Measurements from ENCODE around the gene ADSS2.
"Not testable (repeated sequence)": the region's sequence is repeated elsewhere in the genome, so short reads cannot be mapped to it uniquely, and the experiment has no call there.

The ADSS2 gene

GRCh38 chr1:244383278-244383884 lies 68.3 kb downstream of the ADSS2 start:
- Histone ChIP-seq H3K4me1 (ENCODE audit: control insufficient read depth, insufficient read depth, low read length) (no peaks in the 10 kb centered on the region; the same call in 1 of the 2 replicates), H3K36me3 (ENCODE audit: control insufficient read depth, insufficient read depth, low read length) (no peaks in the 10 kb centered on the region), H3K9me3 (ENCODE audit: control insufficient read depth, insufficient read depth, low read depth, low read length) (no peaks in the 10 kb centered on the region), H3K9ac (ENCODE audit: low read length) (no peak overlapping the region), H3K27ac (ENCODE audit: low read depth, low read length) (no peak overlapping the region), H3K4me3 (ENCODE audit: low read depth, low read length) (no peak overlapping the region), H3K27me3 (ENCODE audit: control insufficient read depth, insufficient read depth, low read length) (no peaks in the 10 kb centered on the region)

- Histone ChIP-seq H3K9me3 (ENCODE audit: control insufficient read depth, insufficient read depth, low read depth, low read length) (no peaks in the 10 kb centered on the region), H3K27me3 (ENCODE audit: control insufficient read depth, insufficient read depth, low read length) (no peaks in the 10 kb centered on the region), H3K36me3 (ENCODE audit: control insufficient read depth, insufficient read depth, low read length) (no peaks in the 10 kb centered on the region), H3K27ac (ENCODE audit: low read depth, low read length) (no peak overlapping the region), H3K4me1 (ENCODE audit: control insufficient read depth, insufficient read depth, low read length) (no peaks in the 10 kb centered on the region; the same call in 1 of the 2 replicates), H3K9ac (ENCODE audit: low read length) (no peak overlapping the region), H3K4me3 (ENCODE audit: low read depth, low read length) (no peak overlapping the region)
Observed at GRCh38 chr1:244381878-244382565, 69.7 kb downstream of the ADSS2 start.

DNA sequence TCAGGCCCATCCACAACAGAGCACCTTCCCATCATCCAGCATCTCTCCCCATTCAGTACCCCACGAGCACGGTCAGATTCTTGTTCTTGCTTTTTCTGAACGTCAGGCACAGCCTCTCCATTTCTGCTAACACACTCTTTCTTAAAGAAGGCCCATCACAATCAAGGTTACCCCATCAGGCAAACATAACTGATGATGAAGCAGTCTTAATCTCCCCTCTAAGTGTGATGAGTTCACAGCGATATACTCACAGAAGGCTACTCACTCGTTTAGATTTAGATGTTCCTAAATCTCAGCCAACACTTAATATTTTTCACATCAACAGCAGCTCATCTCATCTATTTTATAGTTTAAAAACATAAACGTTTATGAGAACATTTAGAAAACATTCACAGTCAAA lies 75.6 kb downstream of the ADSS2 start:
- Histone ChIP-seq H3K9ac (ENCODE audit: low read length) (no peak overlapping the region), H3K4me1 (ENCODE audit: control insufficient read depth, insufficient read depth, low read length) (peaks cover 9% of the 10 kb centered on the region), H3K9me3 (ENCODE audit: control insufficient read depth, insufficient read depth, low read depth, low read length) (no peaks in the 10 kb centered on the region), H3K4me3 (ENCODE audit: low read depth, low read length) (no peak overlapping the region), H3K27me3 (ENCODE audit: control insufficient read depth, insufficient read depth, low read length) (no peaks in the 10 kb centered on the region), H3K27ac (ENCODE audit: low read depth, low read length) (no peak overlapping the region), H3K36me3 (ENCODE audit: control insufficient read depth, insufficient read depth, low read length) (no peaks in the 10 kb centered on the region)

DNA sequence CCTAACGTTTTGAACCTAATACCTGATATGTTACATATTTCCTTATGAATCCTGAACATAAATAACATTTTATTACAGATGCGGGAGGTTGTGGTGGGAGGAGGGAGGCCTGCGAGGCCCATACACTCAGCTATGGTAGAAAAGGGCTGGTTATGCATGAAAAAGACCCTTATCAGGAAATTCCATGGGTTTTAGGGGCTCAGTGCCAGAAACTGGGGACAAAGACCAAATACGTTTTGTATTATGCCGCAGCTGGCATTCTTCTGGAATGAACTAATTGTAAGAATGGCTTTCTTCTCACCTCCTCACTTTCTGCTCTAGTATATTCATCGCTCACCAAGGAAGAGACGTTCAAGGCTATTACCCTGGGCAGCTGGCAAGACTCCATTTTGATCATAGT lies 76.7 kb downstream of the ADSS2 start:
- no peak overlapping the region for H3K9ac ChIP-seq (ENCODE audit: low read length)
- peaks cover 10% of the 10 kb centered on the region; the same call in 1 of the 2 replicates for H3K4me1 ChIP-seq (ENCODE audit: control insufficient read depth, insufficient read depth, low read length)
- H3K4me3 ChIP-seq (ENCODE audit: low read depth, low read length): no peak overlapping the region
- no peaks in the 10 kb centered on the region for H3K36me3 ChIP-seq (ENCODE audit: control insufficient read depth, insufficient read depth, low read length)
- no peaks in the 10 kb centered on the region for H3K27me3 ChIP-seq (ENCODE audit: control insufficient read depth, insufficient read depth, low read length)
- H3K9me3 ChIP-seq (ENCODE audit: control insufficient read depth, insufficient read depth, low read depth, low read length): no peaks in the 10 kb centered on the region
- no peak overlapping the region for H3K27ac ChIP-seq (ENCODE audit: low read depth, low read length)

GRCh38 chr1:244374484-244374883 lies 77.2 kb downstream of the ADSS2 start:
- H3K4me1 ChIP-seq (ENCODE audit: control insufficient read depth, insufficient read depth, low read length): peaks cover 12% of the 10 kb centered on the region
- not testable (repeated sequence) for H3K9ac ChIP-seq (ENCODE audit: low read length); H3K4me3 ChIP-seq (ENCODE audit: low read depth, low read length); H3K27ac ChIP-seq (ENCODE audit: low read depth, low read length); H3K27me3 ChIP-seq (ENCODE audit: control insufficient read depth, insufficient read depth, low read length); H3K36me3 ChIP-seq (ENCODE audit: control insufficient read depth, insufficient read depth, low read length); H3K9me3 ChIP-seq (ENCODE audit: control insufficient read depth, insufficient read depth, low read depth, low read length)

DNA sequence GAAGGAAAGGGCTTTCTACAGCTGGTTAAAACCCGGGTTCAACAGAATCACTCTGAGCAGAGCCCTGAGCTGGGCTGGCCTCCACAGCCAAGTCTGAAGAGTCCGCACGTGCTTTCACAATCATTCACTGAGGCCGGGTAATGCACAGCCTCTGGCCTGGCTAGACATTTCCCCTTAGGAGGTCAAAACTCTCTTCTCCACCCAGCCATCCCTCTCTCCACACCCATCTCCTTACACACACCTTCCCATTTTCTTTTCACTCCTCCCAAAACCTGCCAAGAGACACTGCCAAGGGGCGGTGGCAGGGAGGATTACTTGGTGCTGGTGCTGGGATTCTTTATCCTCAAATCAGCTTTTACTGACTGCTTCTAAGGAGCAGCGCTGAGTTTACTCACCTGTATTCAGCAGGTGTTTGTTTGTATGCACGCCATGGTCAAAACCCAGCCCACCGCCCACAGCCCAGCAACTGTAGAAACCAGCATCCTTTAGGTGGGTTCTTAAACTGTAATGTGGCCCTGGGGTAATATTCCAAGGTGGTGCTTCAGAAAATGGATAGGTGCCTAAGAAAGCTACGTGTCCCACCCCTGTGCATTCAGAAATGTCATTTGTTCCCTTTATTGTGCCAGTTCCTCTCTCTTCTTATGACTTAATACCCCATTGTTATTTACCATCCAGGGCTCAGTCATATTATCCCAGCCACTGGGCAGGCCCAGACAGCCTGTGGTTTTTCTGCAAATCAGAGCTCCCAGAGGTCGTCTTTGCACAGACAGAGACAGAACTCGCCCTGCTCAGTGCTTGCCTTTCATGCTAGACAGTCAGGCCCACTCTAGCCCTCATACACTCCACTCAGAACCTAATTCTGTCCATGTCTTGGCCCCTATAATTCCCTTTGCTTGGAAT lies 80.2 kb downstream of the ADSS2 start:
- H3K27me3 ChIP-seq (ENCODE audit: control insufficient read depth, insufficient read depth, low read length): no peaks in the 10 kb centered on the region
- no peaks in the 10 kb centered on the region for H3K36me3 ChIP-seq (ENCODE audit: control insufficient read depth, insufficient read depth, low read length)
- no peak overlapping the region for H3K27ac ChIP-seq (ENCODE audit: low read depth, low read length)
- no peak overlapping the region for H3K4me3 ChIP-seq (ENCODE audit: low read depth, low read length)
- H3K9ac ChIP-seq (ENCODE audit: low read length): no peak overlapping the region
- H3K9me3 ChIP-seq (ENCODE audit: control insufficient read depth, insufficient read depth, low read depth, low read length): no peaks in the 10 kb centered on the region
- H3K4me1 ChIP-seq (ENCODE audit: control insufficient read depth, insufficient read depth, low read length): peaks cover 17% of the 10 kb centered on the region

DNA sequence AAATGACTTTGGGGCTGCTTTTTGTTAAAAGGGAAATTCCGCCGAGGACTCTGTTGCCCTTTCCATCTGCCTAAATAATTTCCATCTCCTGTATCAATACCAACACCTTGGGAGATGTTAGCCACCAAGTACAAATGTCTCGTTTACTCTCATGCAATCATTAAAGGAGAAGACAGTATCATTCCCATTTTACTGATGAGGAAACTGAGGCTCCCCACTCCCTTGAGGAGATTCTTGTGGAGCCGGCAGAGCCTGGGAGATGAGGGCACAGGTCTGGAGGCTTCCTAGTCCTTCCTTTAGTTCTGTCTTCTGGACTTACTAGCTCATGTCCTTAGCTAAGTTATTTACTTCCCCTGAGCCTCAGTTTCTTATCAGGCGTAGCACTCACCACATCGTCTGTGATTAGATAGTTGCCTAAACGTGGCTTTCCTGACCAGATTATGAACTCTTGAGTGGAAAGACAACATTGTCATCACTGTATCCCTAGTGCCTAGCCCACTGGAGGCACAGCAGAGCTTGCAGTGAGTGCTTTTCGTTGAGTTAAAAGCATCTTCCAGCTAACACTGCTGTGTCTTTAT lies 81.6 kb downstream of the ADSS2 start:
- Histone ChIP-seq H3K36me3 (ENCODE audit: control insufficient read depth, insufficient read depth, low read length) (no peaks in the 10 kb centered on the region), H3K9ac (ENCODE audit: low read length) (no peak overlapping the region), H3K4me3 (ENCODE audit: low read depth, low read length) (no peak overlapping the region), H3K9me3 (ENCODE audit: control insufficient read depth, insufficient read depth, low read depth, low read length) (peaks cover 6% of the 10 kb centered on the region; the same call in 1 of the 2 replicates), H3K4me1 (ENCODE audit: control insufficient read depth, insufficient read depth, low read length) (peaks cover 17% of the 10 kb centered on the region), H3K27me3 (ENCODE audit: control insufficient read depth, insufficient read depth, low read length) (no peaks in the 10 kb centered on the region), H3K27ac (ENCODE audit: low read depth, low read length) (no peak overlapping the region)

DNA sequence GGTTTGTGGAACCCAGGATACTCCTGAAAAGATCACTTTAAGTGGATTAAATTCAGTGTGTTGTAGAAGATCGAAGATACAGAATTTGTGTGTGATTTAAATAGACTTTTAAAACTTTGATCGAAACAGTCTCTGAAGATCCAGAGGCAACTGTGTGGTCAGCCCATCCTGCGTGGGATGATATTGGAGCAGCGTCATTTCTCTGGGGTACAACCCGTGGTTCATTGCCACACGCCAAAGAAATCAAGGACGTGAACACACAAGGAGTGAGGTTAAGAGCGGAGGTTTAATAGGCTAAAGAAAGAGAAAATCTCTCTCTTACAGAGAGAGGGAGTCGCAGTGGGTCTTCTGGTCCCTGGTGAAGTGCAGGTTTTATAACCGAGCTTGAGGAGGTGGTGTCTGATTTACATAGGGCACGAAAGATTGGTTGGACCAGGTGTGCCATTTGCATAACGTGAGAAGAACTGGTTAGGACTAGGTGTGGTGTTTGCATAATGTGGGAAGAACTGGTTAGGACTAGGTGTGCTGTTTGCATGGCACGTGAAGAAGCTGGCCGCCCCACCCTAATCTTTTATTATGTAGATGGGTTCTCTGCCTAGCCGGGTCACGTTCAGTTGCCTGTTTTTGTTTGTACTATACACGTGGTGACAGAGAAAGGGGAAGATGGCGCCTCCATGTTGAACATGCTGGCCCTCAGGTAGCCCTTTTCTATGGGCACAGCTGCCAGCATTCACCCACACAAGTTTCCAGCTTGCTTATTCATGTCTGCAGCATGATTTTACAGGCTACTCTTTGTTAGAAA lies 82.3 kb downstream of the ADSS2 start:
- Histone ChIP-seq H3K9me3 (ENCODE audit: control insufficient read depth, insufficient read depth, low read depth, low read length) (peaks cover 13% of the 10 kb centered on the region), H3K27ac (ENCODE audit: low read depth, low read length) (no peak overlapping the region), H3K4me1 (ENCODE audit: control insufficient read depth, insufficient read depth, low read length) (peaks cover 17% of the 10 kb centered on the region), H3K27me3 (ENCODE audit: control insufficient read depth, insufficient read depth, low read length) (no peaks in the 10 kb centered on the region), H3K4me3 (ENCODE audit: low read depth, low read length) (no peak overlapping the region), H3K9ac (ENCODE audit: low read length) (no peak overlapping the region), H3K36me3 (ENCODE audit: control insufficient read depth, insufficient read depth, low read length) (no peaks in the 10 kb centered on the region)

- Histone ChIP-seq H3K27me3 (ENCODE audit: control insufficient read depth, insufficient read depth, low read length) (no peaks in the 10 kb centered on the region), H3K9me3 (ENCODE audit: control insufficient read depth, insufficient read depth, low read depth, low read length) (peaks cover 15% of the 10 kb centered on the region), H3K4me1 (ENCODE audit: control insufficient read depth, insufficient read depth, low read length) (peaks cover 21% of the 10 kb centered on the region), H3K27ac (ENCODE audit: low read depth, low read length) (no peak overlapping the region), H3K36me3 (ENCODE audit: control insufficient read depth, insufficient read depth, low read length) (no peaks in the 10 kb centered on the region), H3K4me3 (ENCODE audit: low read depth, low read length) (no peak overlapping the region), H3K9ac (ENCODE audit: low read length) (no peak overlapping the region)
Observed at GRCh38 chr1:244368279-244368678, 83.4 kb downstream of the ADSS2 start.

- H3K4me1 ChIP-seq (ENCODE audit: control insufficient read depth, insufficient read depth, low read length): peaks cover 22% of the 10 kb centered on the region
- peaks cover 15% of the 10 kb centered on the region for H3K9me3 ChIP-seq (ENCODE audit: control insufficient read depth, insufficient read depth, low read depth, low read length)
- no peaks in the 10 kb centered on the region for H3K27me3 ChIP-seq (ENCODE audit: control insufficient read depth, insufficient read depth, low read length)
- H3K36me3 ChIP-seq (ENCODE audit: control insufficient read depth, insufficient read depth, low read length): no peaks in the 10 kb centered on the region
- no peak overlapping the region for H3K4me3 ChIP-seq (ENCODE audit: low read depth, low read length)
- no peak overlapping the region for H3K9ac ChIP-seq (ENCODE audit: low read length)
- H3K27ac ChIP-seq (ENCODE audit: low read depth, low read length): no peak overlapping the region
Observed at GRCh38 chr1:244367399-244368114, 84.2 kb downstream of the ADSS2 start.
